NCI-H526 treated with DMSO at 0.1 percent for 48 hours (cell line): Measurements from ENCODE around the gene NAP1L1.
"Not testable (repeated sequence)": the region's sequence is repeated elsewhere in the genome, so short reads cannot be mapped to it uniquely, and the experiment has no call there.

Experiments
- DNase-seq: peaks from one replicate; lab custom pipeline; 2025; lab: John Stamatoyannopoulos, UW

Gene NAP1L1

DNA sequence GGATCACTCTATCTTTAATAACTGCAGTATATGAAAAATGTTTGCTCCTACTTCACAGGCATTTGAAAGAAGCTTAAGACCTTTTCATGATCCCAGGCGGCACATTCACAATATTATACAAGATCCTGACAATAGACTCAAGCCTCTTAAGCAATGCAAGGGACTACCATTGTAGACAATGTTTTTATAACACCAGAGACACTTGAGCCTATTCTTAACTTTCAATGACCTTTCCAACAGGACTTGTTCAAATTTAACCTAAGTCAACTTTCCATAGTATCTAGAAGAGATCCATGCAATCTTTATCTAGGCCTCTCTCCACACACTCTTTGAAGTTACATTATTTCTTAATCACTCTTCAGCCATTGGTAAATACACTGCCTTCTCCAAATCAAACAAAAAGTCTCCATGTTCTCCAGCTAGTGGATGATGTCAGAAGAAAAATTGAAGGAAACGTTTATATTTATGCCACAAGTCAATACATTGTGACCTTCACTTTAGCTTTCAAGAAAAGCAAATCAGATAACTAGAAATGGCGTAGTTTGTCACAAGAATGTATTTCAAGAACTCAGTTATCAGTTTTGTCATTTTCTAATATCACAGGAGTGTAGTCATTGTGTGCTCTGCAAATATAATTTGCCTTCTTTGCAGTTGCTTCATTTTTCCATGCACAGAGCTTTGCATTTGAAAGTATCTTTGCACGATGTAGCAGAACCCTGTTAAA is 94.1 kb downstream of the NAP1L1 start:
- DNase-seq: no peak

DNA sequence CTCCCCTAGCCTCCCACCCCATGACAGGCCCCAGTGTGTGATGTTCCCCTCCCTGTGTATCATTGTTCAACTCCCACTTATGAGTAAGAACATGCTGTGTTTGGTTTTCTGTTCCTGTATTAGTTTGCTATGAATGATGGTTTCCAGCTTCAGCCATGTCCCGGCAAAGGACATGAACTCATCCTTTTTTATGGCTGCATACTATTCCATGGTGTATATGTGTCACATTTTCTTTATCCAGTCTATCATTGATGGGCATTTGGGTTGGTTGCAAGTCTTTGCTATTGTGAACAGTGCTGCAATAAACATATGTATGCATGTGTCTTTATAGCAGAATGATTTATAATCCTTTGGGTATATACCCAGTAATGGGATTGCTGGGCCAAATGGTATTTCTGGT is 96.8 kb downstream of the NAP1L1 start:
- not testable (repeated sequence) for DNase-seq
